SJSA1 (cell line): ENCODE results near the gene USP34. TPM values are rescaled to one million over a fixed set of nuclear protein-coding genes. Genes with fewer than 3 reads are reported as not detected.

ENCODE experiments used
- DNase-seq, 2 experiments: peaks; one replicate each; pipeline ENCODE4 v3.0.0-alpha.2; 2015 to 2020; ENCODE audit warnings: low spot score in 2 of 2, low read depth in 1 of 2
- H3K27ac ChIP-seq: fragments of 250-450 bp; sonication (Bioruptor Pico); 2 replicates; pipeline ENCODE4 v1.5.1; 2020; ENCODE audit warnings: mild to moderate bottlenecking, moderate library complexity
- H3K27me3 ChIP-seq: fragments of 250-450 bp; sonication (Bioruptor Pico); replicated peaks from 2 replicates; pipeline ENCODE4 v1.5.1; 2020; ENCODE audit warnings: mild to moderate bottlenecking, moderate library complexity
- H3K36me3 ChIP-seq: fragments of 250-450 bp; sonication (Bioruptor Pico); 2 replicates; pipeline ENCODE4 v1.5.1; 2020; ENCODE audit warnings: mild to moderate bottlenecking
- H3K4me1 ChIP-seq: fragments of 250-450 bp; sonication (Bioruptor Pico); replicated peaks from 2 replicates; pipeline ENCODE4 v1.6.1; 2021; ENCODE audit warnings: mild to moderate bottlenecking
- H3K4me3 ChIP-seq: fragments of 250-450 bp; sonication (Bioruptor Pico); 2 replicates; pipeline ENCODE4 v1.5.1; 2020; ENCODE audit warnings: mild to moderate bottlenecking
- H3K9me3 ChIP-seq: fragments of 250-450 bp; sonication (Bioruptor Pico); replicated peaks from 2 replicates; pipeline ENCODE4 v1.5.1; 2020; ENCODE audit warnings: mild to moderate bottlenecking
- total RNA-seq: library from RNA; depleted of rRNA; stranded (reverse); fragments of >200 nt; shearing (Covaris generic); gene quantifications from 2 replicates; pipeline ENCODE4 v1.2.3, GENCODE V29; 2014

USP34 gene
- total RNA-seq, 1 experiment from 2014 or later, result 59.1 TPM

DNA sequence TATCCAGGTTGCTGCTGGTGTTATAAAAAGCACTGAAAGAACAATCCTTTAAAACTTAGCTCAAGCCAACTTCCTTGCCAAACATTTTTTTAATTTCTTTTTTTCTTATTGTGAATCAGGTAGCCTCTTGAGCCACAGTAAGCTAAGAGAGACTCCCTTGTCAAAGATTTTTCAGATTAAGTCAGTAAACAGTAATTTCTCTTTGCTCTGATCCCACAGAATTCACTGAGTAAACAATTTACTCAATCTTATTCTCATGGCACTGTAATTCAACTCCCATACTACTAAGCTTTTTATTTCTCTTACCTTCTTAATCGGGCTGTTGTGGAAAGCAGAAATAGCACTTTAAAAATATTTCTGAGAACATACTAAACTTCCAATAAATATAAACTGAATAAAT is 226.2 kb downstream of the USP34 start:
- Histone ChIP-seq H3K27ac (no peak overlapping the region), H3K9me3 (no peaks in the 10 kb centered on the region), H3K36me3 (peaks cover 47% of the 10 kb centered on the region), H3K4me1 (no peaks in the 10 kb centered on the region), H3K27me3 (no peaks in the 10 kb centered on the region), H3K4me3 (no peak overlapping the region)
- DNase-seq, result no peak

- no peak overlapping the region for H3K4me3 ChIP-seq
- H3K36me3 ChIP-seq, result peaks cover 39% of the 10 kb centered on the region
- no peak for DNase-seq
- no peaks in the 10 kb centered on the region for H3K27me3 ChIP-seq
- H3K4me1 ChIP-seq, result no peaks in the 10 kb centered on the region
- no peak overlapping the region for H3K27ac ChIP-seq
- H3K9me3 ChIP-seq, result no peaks in the 10 kb centered on the region
Measured at GRCh38 chr2:61241266-61241665, 229.6 kb downstream of the USP34 start.

GRCh38 chr2:61238219-61239012 is 232.5 kb downstream of the USP34 start:
- no peaks in the 10 kb centered on the region for H3K27me3 ChIP-seq
- no peak for DNase-seq
- no peak overlapping the region for H3K27ac ChIP-seq
- peaks cover 36% of the 10 kb centered on the region for H3K36me3 ChIP-seq
- no peaks in the 10 kb centered on the region for H3K4me1 ChIP-seq
- no peaks in the 10 kb centered on the region for H3K9me3 ChIP-seq
- no peak overlapping the region for H3K4me3 ChIP-seq

DNA sequence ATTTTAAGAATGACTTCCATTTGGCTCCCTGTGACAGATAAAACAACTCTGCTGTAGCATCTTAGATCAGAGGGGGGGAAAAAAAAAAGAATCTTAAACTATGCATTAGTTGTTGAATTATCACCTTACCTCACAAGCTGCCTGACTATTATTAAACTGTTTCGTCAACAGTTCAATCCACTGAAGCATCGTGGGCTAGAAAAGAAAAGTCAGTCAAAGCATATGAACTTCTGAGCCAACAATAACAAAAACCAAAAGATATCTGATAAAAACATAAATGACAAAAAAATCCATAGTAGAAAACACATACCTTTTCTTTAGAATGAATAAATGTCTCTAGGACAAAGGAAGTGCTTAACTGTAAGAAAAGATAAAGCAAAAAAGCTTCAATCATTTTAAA is 235.2 kb downstream of the USP34 start:
- Histone ChIP-seq H3K4me3 (no peak overlapping the region), H3K9me3 (no peaks in the 10 kb centered on the region), H3K27me3 (no peaks in the 10 kb centered on the region), H3K36me3 (peaks cover 31% of the 10 kb centered on the region), H3K4me1 (no peaks in the 10 kb centered on the region), H3K27ac (no peak overlapping the region)
- DNase-seq, result no peak

DNA sequence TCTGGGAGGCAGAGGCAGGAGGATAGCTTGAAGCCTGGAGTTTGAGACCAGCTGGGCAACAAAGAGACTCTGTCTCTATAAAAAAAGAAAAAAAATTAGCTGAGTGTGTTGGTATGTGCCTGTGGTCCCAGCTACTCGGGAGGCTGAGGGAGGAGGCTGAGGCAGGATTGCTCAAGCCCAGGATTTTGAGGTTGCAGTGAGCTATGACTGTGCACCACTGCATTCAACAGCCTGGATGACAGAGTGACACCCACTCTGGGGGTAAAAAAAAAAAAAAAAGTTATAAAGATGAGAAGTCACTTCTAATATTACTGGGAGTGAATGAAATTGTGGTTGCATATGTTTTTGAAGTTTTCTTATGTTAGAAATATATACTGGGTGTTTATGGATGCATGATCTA is 237.3 kb downstream of the USP34 start:
- no peak overlapping the region for H3K27ac ChIP-seq
- no peaks in the 10 kb centered on the region for H3K9me3 ChIP-seq
- no peak overlapping the region for H3K4me3 ChIP-seq
- H3K36me3 ChIP-seq, result peaks cover 29% of the 10 kb centered on the region
- DNase-seq, result no peak
- no peaks in the 10 kb centered on the region for H3K4me1 ChIP-seq
- no peaks in the 10 kb centered on the region for H3K27me3 ChIP-seq

DNA sequence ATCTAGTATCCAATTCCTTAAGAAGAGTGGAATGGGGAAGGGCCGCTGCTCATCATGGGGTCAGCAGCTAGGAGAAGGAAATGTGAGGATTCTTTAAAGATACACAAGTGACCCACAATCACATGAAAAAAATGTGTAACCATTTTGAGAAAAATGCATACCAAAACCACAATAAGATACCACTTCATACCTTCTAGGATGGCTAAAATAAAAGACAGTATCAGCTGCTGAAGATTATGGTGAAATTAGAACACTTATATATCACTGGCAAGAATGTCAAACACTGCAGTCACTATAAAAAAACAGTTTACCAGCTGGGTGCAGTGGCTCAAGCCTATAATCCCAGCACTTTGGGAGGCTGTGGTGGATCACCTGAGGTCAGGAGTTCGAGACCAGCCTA is 241.0 kb downstream of the USP34 start:
- no peak for DNase-seq
- no peak overlapping the region for H3K4me3 ChIP-seq
- peaks cover 42% of the 10 kb centered on the region for H3K36me3 ChIP-seq
- no peaks in the 10 kb centered on the region for H3K9me3 ChIP-seq
- no peaks in the 10 kb centered on the region for H3K4me1 ChIP-seq
- H3K27ac ChIP-seq, result no peak overlapping the region
- no peaks in the 10 kb centered on the region for H3K27me3 ChIP-seq

- Histone ChIP-seq H3K27ac (no peak overlapping the region), H3K27me3 (no peaks in the 10 kb centered on the region), H3K4me1 (no peaks in the 10 kb centered on the region), H3K36me3 (peaks cover 38% of the 10 kb centered on the region), H3K4me3 (no peak overlapping the region), H3K9me3 (no peaks in the 10 kb centered on the region)
- no peak for DNase-seq
Measured at GRCh38 chr2:61222567-61222966, 248.3 kb downstream of the USP34 start.

DNA sequence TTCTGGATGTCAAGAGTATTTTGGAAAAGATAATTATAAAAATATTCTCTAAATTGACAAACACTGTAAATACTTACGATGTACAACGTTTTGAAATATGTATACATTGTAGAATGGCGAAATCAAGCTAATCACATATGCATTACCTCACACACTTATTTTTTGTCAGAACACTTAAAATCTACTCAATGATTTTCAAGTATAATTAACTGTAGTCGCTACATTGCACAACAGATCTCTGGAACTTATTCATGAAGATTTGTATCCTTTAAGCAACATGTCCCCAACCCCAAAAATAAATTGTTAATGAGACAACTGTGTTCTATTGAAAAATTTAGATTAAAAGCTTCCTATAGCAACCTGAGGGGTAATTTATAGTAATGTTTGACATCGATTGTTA is 249.1 kb downstream of the USP34 start:
- no peak overlapping the region for H3K4me3 ChIP-seq
- no peaks in the 10 kb centered on the region for H3K9me3 ChIP-seq
- no peaks in the 10 kb centered on the region for H3K4me1 ChIP-seq
- no peak for DNase-seq
- H3K36me3 ChIP-seq, result peaks cover 38% of the 10 kb centered on the region
- H3K27ac ChIP-seq, result no peak overlapping the region
- no peaks in the 10 kb centered on the region for H3K27me3 ChIP-seq

GRCh38 chr2:61220768-61221167 is 250.1 kb downstream of the USP34 start:
- no peaks in the 10 kb centered on the region for H3K27me3 ChIP-seq
- no peak overlapping the region for H3K4me3 ChIP-seq
- H3K27ac ChIP-seq, result no peak overlapping the region
- no peaks in the 10 kb centered on the region for H3K9me3 ChIP-seq
- H3K36me3 ChIP-seq, result peaks cover 31% of the 10 kb centered on the region
- DNase-seq, result no peak
- no peaks in the 10 kb centered on the region for H3K4me1 ChIP-seq

- no peak for DNase-seq
- H3K9me3 ChIP-seq, result no peaks in the 10 kb centered on the region
- no peaks in the 10 kb centered on the region for H3K27me3 ChIP-seq
- no peak overlapping the region for H3K4me3 ChIP-seq
- H3K36me3 ChIP-seq, result peaks cover 36% of the 10 kb centered on the region
- no peaks in the 10 kb centered on the region for H3K4me1 ChIP-seq
- H3K27ac ChIP-seq, result no peak overlapping the region
Measured at GRCh38 chr2:61218817-61219170, 252.1 kb downstream of the USP34 start.

- Histone ChIP-seq H3K9me3 (no peaks in the 10 kb centered on the region), H3K36me3 (peaks cover 41% of the 10 kb centered on the region)
- DNase-seq, result no peak
Measured at GRCh38 chr2:61218076-61218816, 252.6 kb downstream of the USP34 start.

DNA sequence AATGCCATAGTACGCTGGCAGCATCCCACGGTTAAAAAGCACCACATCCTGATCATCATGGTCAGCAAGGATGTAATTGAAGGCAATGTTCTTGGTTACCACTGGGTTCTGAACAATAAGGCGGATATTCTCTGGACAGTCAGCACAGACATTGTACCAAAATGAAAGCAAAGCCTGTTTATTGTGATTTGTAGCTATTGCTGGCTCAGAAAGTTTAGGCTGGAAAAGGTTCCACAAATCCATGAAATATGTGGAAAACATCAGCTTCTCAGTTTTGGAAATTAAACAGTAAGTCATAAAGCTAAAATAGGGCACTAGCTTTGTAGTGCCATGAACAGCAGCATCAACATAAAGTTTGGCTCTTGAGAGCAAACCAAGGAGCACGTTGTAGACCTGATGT is 256.7 kb downstream of the USP34 start:
- no peak overlapping the region for H3K27ac ChIP-seq
- no peaks in the 10 kb centered on the region for H3K4me1 ChIP-seq
- no peak for DNase-seq
- H3K9me3 ChIP-seq, result no peaks in the 10 kb centered on the region
- H3K36me3 ChIP-seq, result peaks cover 37% of the 10 kb centered on the region
- no peak overlapping the region for H3K4me3 ChIP-seq
- no peaks in the 10 kb centered on the region for H3K27me3 ChIP-seq

More at GRCh38 chr2:61218076-61218816, 252.6 kb downstream of the USP34 start:
- Histone ChIP-seq H3K4me1 (no peaks in the 10 kb centered on the region), H3K4me3 (no peak overlapping the region), H3K27me3 (no peaks in the 10 kb centered on the region), H3K27ac (no peak overlapping the region)

- Histone ChIP-seq H3K4me1 (no peaks in the 10 kb centered on the region), H3K4me3 (no peak overlapping the region), H3K27me3 (no peaks in the 10 kb centered on the region), H3K27ac (no peak overlapping the region), H3K9me3 (no peaks in the 10 kb centered on the region), H3K36me3 (peaks cover 52% of the 10 kb centered on the region)
- DNase-seq, result no peak
Measured at GRCh38 chr2:61210332-61210981, 260.4 kb downstream of the USP34 start.

- no peaks in the 10 kb centered on the region for H3K9me3 ChIP-seq
- H3K27ac ChIP-seq, result no peak overlapping the region
- DNase-seq, result no peak
- no peak overlapping the region for H3K4me3 ChIP-seq
- no peaks in the 10 kb centered on the region for H3K4me1 ChIP-seq
- no peaks in the 10 kb centered on the region for H3K27me3 ChIP-seq
- peaks cover 63% of the 10 kb centered on the region for H3K36me3 ChIP-seq
Measured at GRCh38 chr2:61205132-61205531, 265.8 kb downstream of the USP34 start.
